GM12878 (cell line): ENCODE results near the gene PCDHGA7.

Source experiments
- HDAC2 ChIP-seq: fragments of 200-600 bp; sonication (generic); IDR thresholded peaks from 2 replicates; pipeline ENCODE4 v1.6.1; 2017
- TF ChIP-seq, protein P1 (sequence below): IDR thresholded peaks from 2 replicates; pipeline ENCODE4 v1.6.1; 2012; ENCODE audit warnings: low read length, inconsistent platforms

DNA sequence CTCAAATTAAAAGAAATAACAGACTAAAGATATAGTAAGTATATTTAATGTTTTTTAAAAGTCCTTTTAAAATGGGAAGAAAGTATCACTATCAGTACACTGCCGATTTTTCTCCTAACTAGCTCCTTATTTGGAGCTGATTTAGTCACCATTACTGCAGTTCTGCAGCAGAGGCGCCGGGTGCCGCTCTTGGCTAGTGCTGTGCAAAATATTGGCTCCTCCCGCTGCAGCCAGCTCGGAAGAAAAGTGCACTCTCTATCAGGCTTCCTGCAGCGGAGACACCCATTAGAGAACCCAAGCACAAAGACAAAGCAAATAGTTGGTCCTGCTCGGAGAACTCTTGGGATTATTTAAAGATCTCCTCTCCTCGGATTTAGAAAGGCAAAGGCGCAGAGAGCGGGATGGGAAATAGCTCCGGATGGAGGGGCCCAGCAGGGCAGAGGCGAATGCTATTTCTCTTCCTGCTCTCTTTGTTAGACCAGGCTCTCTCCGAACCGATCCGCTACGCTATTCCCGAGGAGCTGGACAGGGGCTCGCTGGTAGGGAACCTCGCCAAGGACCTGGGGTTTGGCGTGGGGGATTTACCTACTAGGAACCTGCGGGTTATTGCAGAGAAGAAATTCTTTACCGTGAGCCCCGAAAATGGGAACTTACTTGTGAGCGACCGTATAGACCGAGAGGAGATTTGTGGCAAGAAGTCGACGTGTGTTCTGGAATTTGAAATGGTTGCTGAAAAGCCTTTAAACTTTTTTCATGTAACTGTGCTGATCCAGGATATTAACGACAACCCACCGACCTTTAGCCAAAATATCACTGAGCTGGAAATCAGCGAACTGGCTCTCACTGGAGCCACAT lies 12.3 kb upstream of the PCDHGA7 start, which contains the start of gene PCDHGB3:
- no peak for TF ChIP-seq HDAC2
- TF ChIP-seq, protein P1, sequence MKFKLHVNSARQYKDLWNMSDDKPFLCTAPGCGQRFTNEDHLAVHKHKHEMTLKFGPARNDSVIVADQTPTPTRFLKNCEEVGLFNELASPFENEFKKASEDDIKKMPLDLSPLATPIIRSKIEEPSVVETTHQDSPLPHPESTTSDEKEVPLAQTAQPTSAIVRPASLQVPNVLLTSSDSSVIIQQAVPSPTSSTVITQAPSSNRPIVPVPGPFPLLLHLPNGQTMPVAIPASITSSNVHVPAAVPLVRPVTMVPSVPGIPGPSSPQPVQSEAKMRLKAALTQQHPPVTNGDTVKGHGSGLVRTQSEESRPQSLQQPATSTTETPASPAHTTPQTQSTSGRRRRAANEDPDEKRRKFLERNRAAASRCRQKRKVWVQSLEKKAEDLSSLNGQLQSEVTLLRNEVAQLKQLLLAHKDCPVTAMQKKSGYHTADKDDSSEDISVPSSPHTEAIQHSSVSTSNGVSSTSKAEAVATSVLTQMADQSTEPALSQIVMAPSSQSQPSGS = no peak
